GM12878 (cell line): Measurements from ENCODE around the gene RNF13. TPM values are rescaled to one million over a fixed set of nuclear protein-coding genes. Genes with fewer than 3 reads are reported as not detected.
"Not testable (repeated sequence)": the region's sequence is repeated elsewhere in the genome, so short reads cannot be mapped to it uniquely, and the experiment has no call there.

Experiments
- ATAC-seq: fragments of 200-7000 bp; cut with Tn5 transposase; 3 replicates; pipeline ENCODE4 v1.9.1; 2020; ENCODE audit warnings: mild to moderate bottlenecking, moderate library complexity
- BruUV-seq: library from RNA; stranded (reverse); fragments of 400-500 nt; replicated peaks from 2 replicates; lab custom pipeline; 2021; lab: Mats Ljungman, UMichigan
- CTCF ChIA-PET: fragments of 300-600 bp; sonication (Branson Sonifier 250); formaldehyde crosslinking; extraction: SDS; loops from one replicate; lab custom pipeline; 2021; ENCODE audit warnings: inconsistent platforms; lab: Yijun Ruan, JAX
- POLR2A ChIA-PET: fragments of 350-600 bp; formaldehyde crosslinking; extraction: SDS; loops from one replicate; lab custom pipeline; 2021; ENCODE audit warnings: inconsistent platforms; lab: Charles Lee
- RAD21 ChIA-PET: fragments of 300-600 bp; sonication (Branson Sonifier 250); formaldehyde crosslinking; loops from one replicate; lab custom pipeline; 2023; ENCODE audit warnings: antibody characterized with exemption; ENCODE audit not compliant: unreplicated experiment; lab: Charles Lee
- SMC1A ChIA-PET: fragments of 300-600 bp; sonication (Branson Sonifier 250); formaldehyde crosslinking; loops from one replicate; lab custom pipeline; 2023; ENCODE audit not compliant: unreplicated experiment, uncharacterized antibody; lab: Charles Lee
- DNase-seq: peaks from one replicate; pipeline ENCODE4 v3.0.0-alpha.2; 2011; ENCODE audit warnings: low read depth, low spot score
- FAIRE-seq: peaks from 3 replicates; lab custom pipeline; 2011; peaks lifted over from hg19 to GRCh38; lab: Jason Lieb, UNC
- H2AFZ ChIP-seq: 2 replicates; pipeline ENCODE4 v1.6.0; 2011; ENCODE audit warnings: low read depth, low read length, control low read depth; ENCODE audit not compliant: control insufficient read depth
- H3K27ac ChIP-seq: 2 replicates; pipeline ENCODE4 v1.5.1; 2011; ENCODE audit warnings: control low read depth; ENCODE audit not compliant: control insufficient read depth, insufficient read depth
- H3K27me3 ChIP-seq, 2 experiments: replicated peaks in 1 of 2; 2 replicates each; pipeline versions ENCODE4 v1.6.0 to v1.6.1; 2011; ENCODE audit warnings: low read length in 1 of 2; ENCODE audit not compliant: control insufficient read depth in 2 of 2, insufficient read depth in 2 of 2
- H3K36me3 ChIP-seq, 2 experiments: 2 replicates each; pipeline ENCODE4 v1.5.1; 2011; ENCODE audit warnings: low read length in 1 of 2; ENCODE audit not compliant: control insufficient read depth in 2 of 2, insufficient read depth in 2 of 2
- H3K4me1 ChIP-seq: 2 replicates; pipeline ENCODE4 v1.6.1; 2011; ENCODE audit warnings: mild to moderate bottlenecking, low read length, moderate library complexity, mixed read lengths; ENCODE audit not compliant: control insufficient read depth, insufficient read depth
- H3K4me2 ChIP-seq: 2 replicates; pipeline ENCODE4 v1.6.0; 2011; ENCODE audit warnings: control low read depth; ENCODE audit not compliant: control insufficient read depth, insufficient read depth
- H3K4me3 ChIP-seq: fragments of 200-600 bp; sonication (generic); 2 replicates; pipeline ENCODE4 v1.5.1; 2016
- H3K79me2 ChIP-seq: 2 replicates; pipeline ENCODE4 v1.6.0; 2011; ENCODE audit warnings: low read length; ENCODE audit not compliant: control insufficient read depth, insufficient read depth
- H3K9ac ChIP-seq: 2 replicates; pipeline ENCODE4 v1.8.0; 2011; ENCODE audit warnings: low read length, control low read depth, mixed read lengths; ENCODE audit not compliant: control insufficient read depth, insufficient read depth
- H3K9me3 ChIP-seq: replicated peaks from 3 replicates; pipeline ENCODE4 v1.5.1; 2011; ENCODE audit warnings: mild to moderate bottlenecking, low read length; ENCODE audit not compliant: control insufficient read depth, insufficient read depth
- H4K20me1 ChIP-seq: 2 replicates; pipeline ENCODE4 v1.6.0; 2011; ENCODE audit not compliant: control insufficient read depth, insufficient read depth
- DPF2 ChIP-seq: fragments of 450-650 bp; IDR thresholded peaks from 2 replicates; pipeline ENCODE4 v1.6.1; 2017; ENCODE audit warnings: mild to moderate bottlenecking
- IKZF1 ChIP-seq: fragments of 450-650 bp; conservative IDR thresholded peaks from 2 replicates; pipeline ENCODE4 v1.6.1; 2017; ENCODE audit warnings: antibody characterized with exemption, mild to moderate bottlenecking
- NFYB ChIP-seq: IDR thresholded peaks from 2 replicates; pipeline ENCODE4 v1.6.1; 2011; ENCODE audit warnings: low read depth, mild to moderate bottlenecking, low read length, improper control_type of control experiment, moderate library complexity; ENCODE audit not compliant: insufficient read depth
- PML ChIP-seq: IDR thresholded peaks from 2 replicates; pipeline ENCODE4 v1.6.1; 2012; ENCODE audit warnings: low read length, inconsistent platforms
- ZNF622 ChIP-seq: fragments of 450-650 bp; IDR thresholded peaks from 2 replicates; pipeline ENCODE4 v1.6.1; 2017; ENCODE audit warnings: mild to moderate bottlenecking, inconsistent platforms
- WGBS: methylation state at CpG from one replicate; pipeline ENCODE4 v1.1.6; 2016; ENCODE audit warnings: low lambda C conversion rate; ENCODE audit not compliant: insufficient replicate concordance, insufficient coverage; ENCODE audit errors: missing lambda C conversion rate; 5-methylcytosine and 5-hydroxymethylcytosine counted together
- in situ Hi-C: fragments of 300-500 bp; cut with MboI; formaldehyde crosslinking; loops from 9 replicates; pipeline ENCODE4 v1.14.3; 2018; ENCODE audit warnings: mixed read lengths
- intact Hi-C: fragments of 100-400 bp; cut with micrococcal nuclease; formaldehyde crosslinking; loops from one replicate; pipeline ENCODE4 v1.14.2; 2022; ENCODE audit not compliant: unreplicated experiment
- polyA plus RNA-seq, 11 experiments: library from polyadenylated mRNA; depleted of rRNA in 4 of 11; unstranded in 6 of 11; stranded (reverse) in 5 of 11; fragments of >200 nt; fragmentation: Nextera tagmentation in 4 of 11; fragmentation: Illumina TruSeq in 1 of 11; extraction: Ambion mirVana in 4 of 11; extraction: Trizol in 1 of 11; gene quantifications; 1 replicate in 1 of 11; 2 replicates in 10 of 11; pipeline versions ENCODE4 v1.2.1 to v1.2.3, GENCODE V29; 2011 to 2016; ENCODE audit warnings: inconsistent platforms in 2 of 11, missing spikeins in 2 of 11, low read depth in 1 of 11
- total RNA-seq, 4 experiments: library from RNA; depleted of rRNA in 3 of 4; stranded (reverse); fragments of >200 nt in 3 of 4; fragmentation: Illumina TruSeq in 1 of 4; extraction: Trizol in 1 of 4; gene quantifications; 2 replicates each; pipeline versions ENCODE4 v1.2.1 to v1.2.3, GENCODE V29; 2013 to 2021
- TF ChIP-seq, protein P1 (sequence below): fragments of 450-650 bp; formaldehyde crosslinking; IDR thresholded peaks from 2 replicates; pipeline ENCODE4 v1.5.0; 2022; ENCODE audit warnings: mild to moderate bottlenecking, missing genetic modification characterization

RNF13 gene
- total and polyA plus RNA-seq, 10 of the 15 experiments (the other 5 are each of a cell fraction or from before 2014, with no cell fraction given) = 18.9 to 73.4 (median 36.7) TPM

GRCh38 chr3:149833241-149833640 is 20.2 kb downstream of the RNF13 start:
- Histone ChIP-seq H3K4me1 (no peaks in the 10 kb centered on the region), H4K20me1 (no peaks in the 10 kb centered on the region), H3K4me2 (no peak overlapping the region), H3K4me3 (no peak overlapping the region), H3K27ac (no peak overlapping the region), H3K9ac (no peak overlapping the region), H3K27me3 (no peaks in the 10 kb centered on the region)
- SMC1A ChIA-PET = no interaction called here
- FAIRE-seq = no peak
- RAD21 ChIA-PET = no interaction called here
- POLR2A ChIA-PET = no interaction called here
- TF ChIP-seq PML (no peak), NFYB (no peak), ZNF622 (no peak), DPF2 (no peak), IKZF1 (no peak)
- TF ChIP-seq, protein P1, sequence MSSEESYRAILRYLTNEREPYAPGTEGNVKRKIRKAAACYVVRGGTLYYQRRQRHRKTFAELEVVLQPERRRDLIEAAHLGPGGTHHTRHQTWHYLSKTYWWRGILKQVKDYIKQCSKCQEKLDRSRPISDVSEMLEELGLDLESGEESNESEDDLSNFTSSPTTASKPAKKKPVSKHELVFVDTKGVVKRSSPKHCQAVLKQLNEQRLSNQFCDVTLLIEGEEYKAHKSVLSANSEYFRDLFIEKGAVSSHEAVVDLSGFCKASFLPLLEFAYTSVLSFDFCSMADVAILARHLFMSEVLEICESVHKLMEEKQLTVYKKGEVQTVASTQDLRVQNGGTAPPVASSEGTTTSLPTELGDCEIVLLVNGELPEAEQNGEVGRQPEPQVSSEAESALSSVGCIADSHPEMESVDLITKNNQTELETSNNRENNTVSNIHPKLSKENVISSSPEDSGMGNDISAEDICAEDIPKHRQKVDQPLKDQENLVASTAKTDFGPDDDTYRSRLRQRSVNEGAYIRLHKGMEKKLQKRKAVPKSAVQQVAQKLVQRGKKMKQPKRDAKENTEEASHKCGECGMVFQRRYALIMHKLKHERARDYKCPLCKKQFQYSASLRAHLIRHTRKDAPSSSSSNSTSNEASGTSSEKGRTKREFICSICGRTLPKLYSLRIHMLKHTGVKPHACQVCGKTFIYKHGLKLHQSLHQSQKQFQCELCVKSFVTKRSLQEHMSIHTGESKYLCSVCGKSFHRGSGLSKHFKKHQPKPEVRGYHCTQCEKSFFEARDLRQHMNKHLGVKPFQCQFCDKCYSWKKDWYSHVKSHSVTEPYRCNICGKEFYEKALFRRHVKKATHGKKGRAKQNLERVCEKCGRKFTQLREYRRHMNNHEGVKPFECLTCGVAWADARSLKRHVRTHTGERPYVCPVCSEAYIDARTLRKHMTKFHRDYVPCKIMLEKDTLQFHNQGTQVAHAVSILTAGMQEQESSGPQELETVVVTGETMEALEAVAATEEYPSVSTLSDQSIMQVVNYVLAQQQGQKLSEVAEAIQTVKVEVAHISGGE (CRISPR knock-in tag) = no peak
- TF ChIP-seq, all 136 proteins: peak for 0
- in situ Hi-C loops = no loop called here
- H2AFZ ChIP-seq = no peak overlapping the region
- CTCF ChIA-PET = interaction anchor here (2.1 kb wide), 1 partner anchor 25 kb away, joined by 6 read pairs; no protein-coding TSS in a partner anchor
- H3K9me3 ChIP-seq = peaks cover 34% of the 10 kb centered on the region
- no peak for DNase-seq
- peaks cover 1% of the 10 kb centered on the region for H3K79me2 ChIP-seq
- intact Hi-C loops = no loop called here
- no TSS peak for BruUV-seq
- WGBS = 88% methylated on average over 2 of the region's 2 CpGs
- no peak for ATAC-seq
- no peaks in the 10 kb centered on the region for H3K36me3 ChIP-seq

DNA sequence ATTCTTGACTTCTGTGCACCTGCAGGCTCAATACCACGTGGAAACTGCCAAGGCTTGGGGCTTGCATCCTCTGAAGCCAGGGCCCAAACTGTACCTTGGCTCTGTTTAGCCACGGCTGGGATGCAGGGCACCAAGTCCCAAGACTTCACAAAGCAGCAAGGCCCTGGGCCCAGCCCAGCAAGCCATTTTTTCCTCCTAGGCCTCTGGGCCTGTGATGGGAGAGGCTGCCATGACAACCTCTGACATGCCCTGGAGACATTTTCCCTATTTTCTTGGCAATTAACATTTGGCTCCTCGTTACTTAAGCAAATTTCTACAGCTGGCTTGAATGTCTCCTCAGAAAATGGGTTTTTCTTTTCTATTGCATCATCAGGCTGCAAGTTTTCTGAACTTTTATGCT is 25.5 kb downstream of the RNF13 start:
- intact Hi-C loops, ATAC-seq, in situ Hi-C loops, H3K4me3 ChIP-seq, H4K20me1 ChIP-seq, H3K27me3 ChIP-seq, H3K27ac ChIP-seq, H3K4me1 ChIP-seq, BruUV-seq, CTCF ChIA-PET, H3K79me2 ChIP-seq, H2AFZ ChIP-seq, H3K9ac ChIP-seq, FAIRE-seq, H3K4me2 ChIP-seq, H3K36me3 ChIP-seq, POLR2A ChIA-PET, DNase-seq, SMC1A ChIA-PET, RAD21 ChIA-PET: not testable (repeated sequence)
- 84% methylated on average over 3 of the region's 3 CpGs for WGBS
- peaks cover 24% of the 10 kb centered on the region for H3K9me3 ChIP-seq
